GM18517 (cell line): ENCODE results near the gene PPP1R11.
"Not testable (repeated sequence)": the region's sequence is repeated elsewhere in the genome, so short reads cannot be mapped to it uniquely, and the experiment has no call there.

Experiments
- ATAC-seq: cut with Tn5 transposase; IDR thresholded peaks from one replicate; pipeline ENCODE4 v1.9.1; 2021; ENCODE audit warnings: mild to moderate bottlenecking, moderate library complexity; ENCODE audit not compliant: unreplicated experiment

PPP1R11 gene, protein sequence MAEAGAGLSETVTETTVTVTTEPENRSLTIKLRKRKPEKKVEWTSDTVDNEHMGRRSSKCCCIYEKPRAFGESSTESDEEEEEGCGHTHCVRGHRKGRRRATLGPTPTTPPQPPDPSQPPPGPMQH

DNA sequence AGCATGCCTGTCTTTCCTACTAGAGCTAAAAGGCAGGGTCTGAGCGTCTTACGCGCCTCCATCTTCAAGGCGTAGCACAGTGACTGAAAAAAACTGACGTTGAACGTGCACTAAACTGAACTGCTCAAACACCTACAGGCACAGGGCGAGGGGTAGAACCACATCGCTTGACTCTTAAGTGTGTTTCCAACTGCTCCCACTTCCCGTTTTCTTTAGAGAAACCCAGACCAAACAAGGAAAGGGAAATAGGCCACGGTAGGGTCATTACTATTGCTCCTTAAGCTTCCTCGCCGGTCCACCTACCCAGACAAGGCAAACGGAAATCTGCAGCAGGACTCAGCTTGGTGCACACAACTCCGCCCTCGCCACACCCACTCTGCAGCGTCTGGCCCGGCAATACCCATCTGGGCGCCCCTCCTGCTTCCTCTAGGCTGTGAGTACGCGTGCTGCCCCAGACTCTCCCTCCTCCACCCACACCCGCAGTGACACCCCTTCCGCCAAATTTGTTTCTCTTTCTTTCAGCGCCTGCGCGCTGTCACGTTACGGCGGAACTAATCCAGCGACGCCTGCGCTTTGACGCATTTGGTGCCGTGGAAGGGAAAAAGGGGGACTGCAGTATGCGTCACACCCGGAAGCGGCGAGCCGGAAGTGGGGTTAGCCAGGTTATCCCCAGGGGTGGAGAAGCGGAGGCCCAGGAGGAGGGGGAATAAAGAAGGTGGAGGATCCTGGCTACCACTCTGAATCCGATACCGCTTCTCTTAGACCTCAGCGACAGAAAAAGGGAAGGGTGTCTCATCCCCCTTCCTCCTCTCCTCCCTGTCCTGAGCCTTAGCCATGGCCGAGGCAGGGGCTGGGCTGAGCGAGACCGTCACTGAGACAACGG is at the start of gene PPP1R11:
PPP1R11 (plus strand) TSS at position 622 of the 883 bp plus-strand sequence; CDS start at position 835, 213 bp downstream.
- ATAC-seq = peak; percentile 92

DNA sequence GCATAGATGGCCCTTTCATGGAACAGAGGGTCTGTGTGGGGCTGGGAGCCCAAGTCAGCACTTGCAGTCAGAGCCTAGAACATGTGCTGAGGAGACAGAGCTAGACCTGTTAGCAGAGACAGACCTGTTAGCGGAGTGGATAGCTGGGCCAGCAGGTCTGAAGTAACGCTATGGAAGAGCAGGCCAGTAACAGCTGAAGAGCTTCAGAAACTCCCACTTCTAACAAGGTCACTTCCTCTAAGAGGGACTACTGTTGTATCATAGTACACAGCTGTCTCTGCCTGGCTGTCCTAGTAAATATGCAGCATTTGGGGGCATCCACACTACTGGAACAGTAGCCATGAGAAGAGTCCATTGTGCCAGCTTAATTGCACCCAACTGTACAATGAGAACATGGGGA is 47.2 kb upstream of the PPP1R11 start:
- no peak for ATAC-seq

DNA sequence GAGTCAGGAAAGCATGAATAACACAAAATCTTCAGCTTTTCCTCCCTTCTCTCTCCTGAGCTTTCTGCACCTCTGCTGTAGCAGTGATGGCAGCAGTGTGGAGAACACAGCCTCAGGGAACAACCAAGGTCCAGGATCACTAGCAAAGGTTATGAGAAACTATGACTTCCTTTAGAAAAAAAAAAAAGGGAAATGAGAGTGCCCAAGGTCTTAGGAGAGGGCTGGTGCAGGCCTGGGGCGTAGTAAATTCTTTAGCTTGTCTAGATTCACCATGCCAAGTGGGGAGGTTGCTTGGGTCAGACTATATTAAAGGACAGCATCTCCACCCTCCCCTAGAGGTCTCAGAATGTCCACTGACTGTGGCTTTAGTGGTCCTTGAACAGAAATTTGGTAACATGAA is 46.4 kb upstream of the PPP1R11 start:
- ATAC-seq = no peak

DNA sequence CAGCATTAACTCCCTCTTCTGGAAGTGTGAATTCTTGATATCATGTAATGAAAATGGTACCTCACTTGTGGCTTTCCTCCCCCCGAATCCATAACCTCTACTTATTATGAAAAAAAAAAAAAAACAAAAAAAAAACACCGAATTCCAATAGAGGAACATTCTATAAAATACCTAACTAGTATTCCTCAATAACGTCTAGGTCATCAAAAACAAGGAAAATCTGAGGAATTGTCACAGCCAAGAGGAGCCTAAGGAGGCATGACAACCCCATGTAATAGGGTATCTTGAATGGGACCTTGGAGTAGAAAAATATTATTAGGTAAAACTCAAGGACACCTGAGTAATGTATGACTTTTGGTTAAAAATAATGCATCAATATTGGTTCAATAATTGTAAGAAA is 44.8 kb upstream of the PPP1R11 start:
- no peak for ATAC-seq

DNA sequence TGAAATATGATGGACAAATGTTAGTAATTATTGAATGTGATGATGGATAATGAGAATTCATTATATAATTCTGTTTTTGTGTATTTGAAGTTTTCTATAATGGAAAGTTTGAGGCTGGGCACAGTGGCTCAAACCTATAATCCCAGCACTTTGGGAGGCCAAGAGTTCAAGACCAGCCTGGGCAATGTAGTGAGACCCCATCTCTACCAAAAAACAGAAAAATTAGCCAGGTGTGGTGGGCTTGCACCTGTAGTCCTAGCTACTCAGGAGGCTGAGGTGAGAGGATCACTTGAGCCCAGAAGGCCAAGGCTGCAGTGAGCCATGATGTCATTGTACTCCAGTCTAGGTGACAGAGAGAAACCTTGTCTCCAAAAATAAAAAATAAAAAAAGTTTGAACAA is 44.3 kb upstream of the PPP1R11 start:
- not testable (repeated sequence) for ATAC-seq

DNA sequence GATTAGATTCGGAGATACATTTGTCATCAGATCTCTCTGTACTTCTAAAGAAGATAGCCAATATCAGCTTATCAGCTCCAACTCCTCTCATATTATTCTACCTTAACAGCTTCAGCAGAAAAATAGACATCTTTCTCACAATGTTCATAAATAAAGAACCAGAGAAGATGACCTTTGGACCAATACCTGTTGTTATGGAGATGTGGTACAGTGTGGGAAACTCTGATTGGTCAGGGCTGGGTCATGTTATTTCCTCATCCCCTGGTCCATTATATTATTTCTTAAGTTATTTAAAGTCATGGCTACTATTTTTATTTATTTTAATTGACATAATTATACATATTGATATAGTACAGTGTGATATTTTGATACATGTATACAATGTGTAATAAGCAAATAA is 41.8 kb upstream of the PPP1R11 start:
- ATAC-seq = no peak

DNA sequence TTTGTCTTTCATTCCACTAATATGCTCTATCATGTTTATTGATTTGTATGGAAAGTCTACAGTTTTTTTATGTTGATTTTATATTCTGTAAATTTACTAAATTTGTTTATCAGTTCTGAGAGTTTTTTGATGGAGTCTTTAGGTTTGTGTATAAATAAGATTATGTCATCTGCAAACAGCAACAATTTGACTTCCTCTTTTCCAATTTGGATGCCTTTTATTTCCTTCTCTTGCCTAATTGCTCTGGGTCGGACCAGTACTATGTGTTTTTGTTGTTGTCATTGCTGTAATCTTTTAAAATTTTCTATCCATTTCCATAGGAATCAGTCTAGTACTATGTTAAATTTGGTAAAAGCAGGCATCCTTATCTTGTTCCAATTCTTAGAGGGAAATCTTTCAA is 37.4 kb upstream of the PPP1R11 start:
- ATAC-seq = no peak

DNA sequence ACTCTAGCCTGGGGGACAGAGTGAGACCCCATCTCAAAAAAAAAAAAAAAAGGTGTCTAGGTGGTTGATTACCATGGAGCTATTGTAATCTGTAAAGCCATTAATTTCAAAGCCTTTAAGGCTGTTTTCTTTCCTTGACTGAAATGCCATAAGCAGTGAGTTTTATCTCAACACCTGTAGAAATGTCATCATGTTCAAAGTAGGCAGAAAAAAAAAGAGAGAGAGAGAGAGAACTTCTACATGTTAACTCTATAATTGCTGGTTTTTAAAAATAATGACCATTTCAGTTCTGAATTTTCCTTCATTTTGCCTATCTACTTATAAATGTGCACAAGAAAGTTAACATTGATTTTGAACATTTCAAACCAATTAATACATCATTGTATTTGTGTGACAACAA is 35.6 kb upstream of the PPP1R11 start:
- no peak for ATAC-seq

DNA sequence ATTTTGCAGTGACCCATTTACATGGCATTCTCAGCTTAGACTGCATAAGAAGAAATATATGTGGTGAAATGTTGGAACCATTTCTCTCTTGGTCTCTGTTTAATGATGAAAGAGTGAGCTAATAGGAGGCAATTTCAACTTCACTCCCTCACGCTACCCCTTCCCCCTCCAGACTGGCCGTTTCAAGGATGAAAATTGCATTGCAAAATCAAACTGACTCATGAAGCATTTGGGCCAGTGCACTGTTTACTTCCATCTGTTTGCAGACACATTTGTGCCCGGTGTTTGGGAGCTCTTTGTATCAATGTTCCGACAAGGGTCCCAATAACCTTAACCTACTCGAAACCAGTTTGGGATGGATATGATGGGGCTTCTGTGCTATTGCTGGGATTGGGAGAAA is 33.6 kb upstream of the PPP1R11 start:
- ATAC-seq = not testable (repeated sequence)

DNA sequence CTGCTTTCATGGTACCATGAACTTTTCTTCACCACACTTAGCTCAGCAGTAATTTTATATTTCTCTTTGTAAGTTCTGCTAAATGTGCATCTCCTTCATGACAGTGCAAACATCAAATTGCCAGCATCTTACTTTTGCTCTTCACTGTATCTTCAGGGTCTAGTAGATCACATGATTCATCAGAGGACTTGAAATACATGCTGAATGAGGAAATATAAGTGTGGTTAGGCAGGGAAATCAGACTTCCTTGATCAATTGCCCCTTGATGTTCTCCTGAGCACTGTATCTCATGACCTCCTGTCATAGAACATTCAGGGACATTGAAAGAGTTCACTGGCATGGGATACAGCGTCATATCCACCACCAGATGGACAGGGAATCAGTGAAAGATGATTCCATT is 31.2 kb upstream of the PPP1R11 start:
- ATAC-seq = no peak

DNA sequence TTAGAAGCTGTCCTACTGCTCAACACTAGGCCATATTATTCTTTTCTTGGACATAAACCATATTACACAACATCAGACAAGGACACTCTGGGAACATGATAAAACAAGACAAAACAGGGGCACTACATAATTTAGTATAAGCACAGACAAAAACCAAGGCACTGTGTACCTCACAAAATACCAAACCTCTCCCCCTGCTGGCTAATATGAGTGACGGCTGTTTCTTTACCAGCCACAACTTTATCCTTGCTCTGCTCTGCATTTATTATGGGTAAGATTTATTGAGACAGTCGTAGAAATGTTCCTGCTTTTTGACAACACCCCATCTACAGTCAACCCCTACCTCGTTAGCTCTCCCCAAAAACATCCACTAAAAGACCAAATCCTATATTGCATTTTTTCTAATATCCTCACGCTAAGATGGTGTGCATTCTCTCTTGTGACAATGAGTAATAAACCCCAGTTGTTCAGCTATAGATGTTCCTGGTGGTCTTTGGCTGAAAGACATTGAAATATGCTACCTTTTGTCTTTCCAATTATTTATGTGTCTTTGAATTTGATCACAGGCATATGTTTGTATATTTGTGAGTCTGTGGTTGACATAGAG is 29.7 kb upstream of the PPP1R11 start:
- no peak for ATAC-seq

DNA sequence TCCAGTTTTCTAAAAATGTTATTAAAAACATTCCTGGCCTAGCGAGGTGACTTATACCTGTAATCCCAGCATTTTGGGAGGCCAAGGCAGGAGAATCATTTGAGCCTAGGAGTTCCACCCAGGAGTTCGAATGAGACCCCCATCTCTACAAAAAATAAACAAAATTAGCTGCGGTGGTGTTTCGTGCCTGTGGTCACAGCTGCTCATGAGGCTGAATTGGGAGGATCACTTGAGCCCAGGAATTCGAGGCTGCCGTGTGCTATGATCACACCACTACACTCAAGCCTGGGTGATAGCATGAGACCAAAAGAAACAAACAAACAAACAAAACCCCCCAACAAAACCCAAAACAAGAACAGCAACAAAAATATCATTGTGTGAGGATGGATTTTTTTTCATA is 25.8 kb upstream of the PPP1R11 start:
- no peak for ATAC-seq

DNA sequence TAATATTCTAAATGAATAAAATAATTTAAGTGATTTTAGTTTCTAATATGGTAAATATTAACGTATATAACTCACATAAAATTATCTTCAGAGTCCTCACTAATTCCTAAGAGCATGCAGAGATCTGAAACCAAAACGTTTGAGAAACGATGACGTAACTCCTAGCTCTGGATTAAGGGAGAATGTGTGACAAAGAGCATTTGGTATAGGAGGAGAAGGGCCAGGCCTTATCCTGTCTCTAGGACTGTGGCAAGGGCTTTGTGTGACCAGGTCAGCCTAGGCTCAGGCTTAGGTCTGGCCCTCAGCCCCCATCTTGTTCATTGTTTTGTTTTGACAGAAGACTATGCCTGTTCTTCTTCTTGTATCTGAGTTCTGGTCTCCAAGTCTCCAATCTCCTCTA is 25.2 kb upstream of the PPP1R11 start:
- no peak for ATAC-seq

DNA sequence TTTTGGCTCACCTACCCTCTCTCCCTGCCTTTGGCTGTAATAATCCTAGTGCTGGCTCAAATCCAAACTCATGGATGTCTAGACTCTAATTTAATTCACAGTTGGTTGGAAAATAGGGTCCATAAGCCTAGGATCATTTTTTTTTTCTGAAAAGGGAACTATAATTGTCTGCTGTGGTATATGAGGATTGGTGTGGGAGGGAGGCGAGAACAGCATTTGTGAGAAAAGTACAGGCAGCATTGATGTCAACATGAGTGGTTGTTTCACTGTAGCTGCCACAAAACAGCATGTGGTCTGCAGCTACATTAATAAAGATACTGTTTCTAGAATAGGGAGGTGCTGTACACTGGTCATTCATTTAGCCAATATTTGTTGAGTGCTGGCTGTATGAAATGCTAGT is 24.5 kb upstream of the PPP1R11 start:
- ATAC-seq = no peak

DNA sequence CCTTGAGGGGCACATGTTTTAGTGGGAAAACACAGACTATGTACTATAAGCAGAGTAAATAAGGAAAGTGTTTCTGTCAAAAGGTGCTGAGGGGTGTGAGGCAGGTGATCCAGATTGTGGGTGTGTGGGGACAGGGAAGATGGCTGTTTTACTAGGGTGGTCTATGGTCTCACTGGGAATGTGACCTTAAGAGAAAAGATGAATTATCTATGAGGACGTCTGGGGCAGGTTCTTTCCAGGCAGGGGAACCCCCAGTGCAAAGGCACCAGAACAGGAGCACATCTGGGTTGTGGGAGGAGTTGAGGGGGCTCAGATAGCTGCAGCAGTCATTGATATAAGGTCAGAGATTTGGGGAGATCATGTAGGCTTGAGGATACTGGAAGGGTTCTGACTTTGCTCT is 24.1 kb upstream of the PPP1R11 start:
- no peak for ATAC-seq

DNA sequence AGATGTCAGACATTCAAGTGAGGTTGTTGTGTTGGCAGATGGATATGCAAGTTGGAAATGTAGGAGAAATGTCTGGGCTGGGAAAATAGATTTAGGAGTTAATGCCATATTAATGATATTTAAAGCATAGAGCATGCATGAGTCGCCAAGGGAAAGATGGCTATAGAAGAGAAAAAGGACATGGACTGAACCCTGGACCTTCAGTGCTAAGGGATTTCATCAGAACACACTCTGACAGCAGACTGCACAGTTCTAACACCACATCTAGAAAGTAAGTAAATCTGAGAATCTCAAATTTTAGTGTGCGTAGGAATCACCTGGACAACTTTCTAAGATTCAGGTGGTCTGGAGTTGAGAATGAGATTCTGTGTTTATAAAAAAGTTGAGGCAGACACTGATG is 23.3 kb upstream of the PPP1R11 start:
- no peak for ATAC-seq

DNA sequence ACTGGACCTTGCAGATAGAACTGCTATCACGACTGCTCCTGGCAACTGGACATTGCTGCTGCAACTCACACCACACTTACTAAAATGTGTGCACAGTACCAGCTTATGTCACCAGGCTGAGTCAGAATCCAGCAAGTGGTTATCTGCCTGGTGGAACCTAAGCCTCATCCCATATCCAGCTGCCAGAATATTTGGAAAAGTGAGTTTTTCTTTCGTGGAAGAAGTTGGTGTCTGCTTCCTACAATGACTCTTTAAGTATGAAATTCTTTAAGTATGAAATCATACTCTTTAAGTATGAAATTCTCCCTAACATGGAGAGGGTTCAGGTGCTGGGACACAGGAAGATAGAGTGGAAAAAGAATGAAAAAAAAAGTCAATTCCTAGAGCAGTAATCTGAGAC is 22.4 kb upstream of the PPP1R11 start:
- no peak for ATAC-seq

DNA sequence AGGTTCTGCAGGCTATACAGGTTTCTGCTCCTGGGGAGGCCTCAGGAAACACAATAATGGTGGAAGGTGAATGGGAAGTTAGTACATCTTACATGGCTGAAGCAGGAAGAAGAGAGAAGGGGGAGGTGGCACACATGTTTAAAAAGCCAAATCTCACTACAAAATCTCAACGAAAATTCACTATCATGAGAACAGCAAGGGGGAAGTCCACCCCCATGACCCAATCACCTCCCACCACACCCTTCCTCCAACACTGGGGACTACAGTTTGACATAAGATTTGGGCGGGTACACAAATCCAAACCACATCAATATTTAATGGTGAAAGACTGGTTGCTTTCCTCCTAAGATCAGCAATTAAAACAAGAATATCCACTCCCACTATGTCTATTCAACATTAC is 19.8 kb upstream of the PPP1R11 start:
- ATAC-seq = no peak

DNA sequence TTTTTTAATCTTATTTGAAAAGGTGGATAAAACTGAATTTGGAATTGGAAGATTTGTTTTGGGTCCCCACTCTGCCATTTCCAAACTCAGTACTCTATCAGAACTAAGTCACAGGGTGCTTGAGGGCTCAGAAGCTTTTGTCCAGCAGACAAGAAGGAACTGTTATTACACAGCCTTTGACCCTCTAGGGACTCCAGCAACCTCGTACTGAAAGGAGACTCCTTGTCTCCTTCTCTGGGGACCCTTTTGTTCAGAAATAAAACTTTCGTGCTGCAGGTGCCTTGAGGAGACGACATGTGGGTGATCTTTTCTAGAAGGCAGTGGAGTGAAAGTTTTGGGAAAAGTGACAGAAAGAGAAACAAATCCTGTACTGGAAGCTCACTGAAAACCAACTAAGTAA is 13.3 kb upstream of the PPP1R11 start:
- no peak for ATAC-seq

DNA sequence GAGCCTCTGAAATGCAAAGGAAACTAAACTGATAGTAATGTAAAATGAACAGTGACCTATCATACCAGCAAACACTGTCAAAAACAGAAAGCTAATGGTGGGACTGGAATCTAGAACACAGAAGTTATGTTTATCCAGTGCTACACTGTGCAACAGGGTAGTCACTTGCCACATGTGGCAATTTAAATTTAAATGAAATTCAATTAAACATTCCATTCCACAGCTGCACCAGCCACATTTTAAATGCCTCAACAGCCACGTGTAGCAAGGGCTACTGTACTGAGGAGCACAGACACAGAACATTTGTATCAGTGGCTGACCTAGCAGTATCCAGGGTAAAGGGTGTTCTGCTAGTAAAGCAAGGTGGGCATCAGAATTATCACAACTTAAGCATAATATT is 11.5 kb upstream of the PPP1R11 start:
- ATAC-seq = no peak

DNA sequence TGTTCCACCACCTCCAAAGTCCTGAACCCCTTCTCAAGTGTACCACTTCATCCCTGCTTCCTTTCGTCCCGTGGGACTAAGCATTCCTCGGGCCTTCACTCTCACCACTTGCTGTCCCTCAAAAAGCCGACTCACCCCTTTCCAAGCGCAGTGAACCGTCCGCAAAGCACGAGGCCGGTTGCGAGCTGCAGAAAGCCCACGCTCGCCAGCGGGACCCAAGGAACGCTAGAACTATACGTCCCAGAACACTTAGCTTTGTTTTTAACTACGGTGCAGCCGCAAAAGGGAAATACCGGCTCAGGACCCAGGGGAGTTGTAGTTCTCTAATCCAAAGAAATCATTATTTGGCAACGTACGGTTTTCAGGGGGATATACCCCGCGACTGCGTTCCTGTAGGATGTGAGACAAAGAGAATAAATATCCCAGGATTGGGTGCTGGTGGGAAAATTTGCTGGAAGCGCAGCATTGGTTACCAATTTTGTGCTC is 6.3 kb upstream of the PPP1R11 start:
- ATAC-seq = no peak
